ENCODE measurements around the gene PHACTR1. TPM values are rescaled to one million over a fixed set of nuclear protein-coding genes. Genes with fewer than 3 reads are reported as not detected.
A peak's percentile ranks its signal among the peaks of the same experiment; 100 is the strongest.
"Not testable (repeated sequence)": the region's sequence is repeated elsewhere in the genome, so short reads cannot be mapped to it uniquely, and the experiment has no call there.

PHACTR1 gene
- total and polyA plus RNA-seq, 12 donors = 6.3 to 150 (median 79.9) TPM

GRCh38 chr6:13319891-13320564 is 603.5 kb downstream of the PHACTR1 start:
- Histone ChIP-seq H3K4me1 (peaks cover 0 to 10% (median 0%) of the 10 kb centered on the region in 9 donors), H3K36me3 (peaks cover 0 to 100% (median 54%) of the 10 kb centered on the region in 9 donors), H3K27ac (no peak overlapping the region), H3K4me3 (no peak overlapping the region), H3K27me3 (no peaks in the 10 kb centered on the region), H3K9me3 (no peaks in the 10 kb centered on the region)
- TF ChIP-seq CTCF (IDR thresholded peaks at IDR 0.05) = no peak
- no peak for ATAC-seq
- DNase-seq = no peak
- intact Hi-C loops (cut with DNase I) = loop anchor here in 1 of 10 donors (5.0 kb wide), 1 partner anchor 123 kb away; no protein-coding TSS in a partner anchor
- WGBS, 2 donors = 93 to 94% methylated on average over 5 of the region's 5 CpGs

- H3K27me3 ChIP-seq, DNase-seq, H3K9me3 ChIP-seq, H3K4me3 ChIP-seq, H3K27ac ChIP-seq, ATAC-seq: not testable (repeated sequence)
- intact Hi-C loops (cut with DNase I) = loop anchor here in 2 of 10 donors (5.0 kb wide), 2 partner anchors 369 to 414 kb away; no protein-coding TSS in a partner anchor
- 91 to 92% methylated on average over 3 of the region's 3 CpGs for WGBS, 2 donors
- peaks cover 0 to 56% (median 19%) of the 10 kb centered on the region in 9 donors for H3K36me3 ChIP-seq
- H3K4me1 ChIP-seq = peaks cover 0 to 38% (median 21%) of the 10 kb centered on the region in 9 donors
These were observed 609.5 kb downstream of the PHACTR1 start for GRCh38 chr6:13326031-13326586.

- H3K9me3 ChIP-seq = no peaks in the 10 kb centered on the region
- peaks cover 0 to 45% (median 21%) of the 10 kb centered on the region in 9 donors for H3K4me1 ChIP-seq
- H3K27ac ChIP-seq = peak overlapping the region; percentile 71 to 98 (median 95)
- H3K36me3 ChIP-seq = peaks cover 0 to 40% (median 18%) of the 10 kb centered on the region in 9 donors
- intact Hi-C loops (cut with DNase I) = loop anchor here in 2 of 10 donors (5.0 kb wide), 2 partner anchors 370 to 415 kb away; no protein-coding TSS in a partner anchor
- H3K4me3 ChIP-seq = peak overlapping the region; percentile 75 to 95 (median 82)
- WGBS, 2 donors = 1% methylated on average over 10 of the region's 10 CpGs
- no peak for ATAC-seq
- no peak for DNase-seq
- TF ChIP-seq CTCF (IDR thresholded peaks at IDR 0.05) = no peak
- no peaks in the 10 kb centered on the region for H3K27me3 ChIP-seq
These were observed 611.1 kb downstream of the PHACTR1 start for GRCh38 chr6:13327691-13328075.

- ATAC-seq = peak; percentile 93 to 98 (median 96)
- 0 to 1% methylated on average over 63 of the region's 63 CpGs for WGBS, 2 donors
- peak within 1 kb of the TSS; percentile 75 to 95 (median 82) for H3K4me3 ChIP-seq
- no peaks in the 10 kb centered on the region for H3K9me3 ChIP-seq
- intact Hi-C loops (cut with DNase I) = loop anchor here in 2 of 10 donors (5.0 kb wide), 2 partner anchors 371 to 416 kb away; no protein-coding TSS in a partner anchor
- peak within 1 kb of the TSS; percentile 71 to 98 (median 95) for H3K27ac ChIP-seq
- peaks cover 0 to 34% (median 18%) of the 10 kb centered on the region in 9 donors for H3K36me3 ChIP-seq
- peak in 2 of 9 donors; percentile 15 to 17 for TF ChIP-seq CTCF (IDR thresholded peaks at IDR 0.05)
- peaks cover 0 to 45% (median 21%) of the 10 kb centered on the region in 9 donors for H3K4me1 ChIP-seq
- peak; percentile 91 to 95 for DNase-seq
- H3K27me3 ChIP-seq = no peaks in the 10 kb centered on the region
These were observed 611.7 kb downstream of the PHACTR1 start, which contains the start of gene TBC1D7 for GRCh38 chr6:13328076-13328874. Gene TBC1D7 (minus strand): TSS chr6:13328537. CDS start chr6:13326898, 1,639 bp downstream.
